Testis (tissue), 3 donors: ENCODE results near the gene ASIC4. TPM values are rescaled to one million over a fixed set of nuclear protein-coding genes. Genes with fewer than 3 reads are reported as not detected.
A peak's percentile ranks its signal among the peaks of the same experiment; 100 is the strongest.

Experiments used
- DNase-seq: peaks from one replicate; pipeline ENCODE4 v3.0.0-alpha.2; 2019
- H3K27ac ChIP-seq, 2 donors: fragments of 200-600 bp; sonication (generic); one replicate each; pipeline ENCODE4 v1.5.1; 2019
- H3K27me3 ChIP-seq: fragments of 200-600 bp; sonication (generic); one replicate; pipeline ENCODE4 v1.5.1; 2019
- H3K36me3 ChIP-seq: fragments of 200-600 bp; sonication (generic); one replicate; pipeline ENCODE4 v1.5.1; 2017; ENCODE audit warnings: low read depth; ENCODE audit errors: missing control alignments
- H3K4me1 ChIP-seq: fragments of 200-600 bp; sonication (generic); one replicate; pipeline ENCODE4 v1.5.1; 2019
- H3K4me3 ChIP-seq, 2 donors: fragments of 200-600 bp; sonication (generic); one replicate each; pipeline ENCODE4 v1.5.1; 2017 to 2019
- H3K9me3 ChIP-seq: fragments of 200-600 bp; sonication (generic); one replicate; pipeline ENCODE4 v1.5.1; 2017
- POLR2A ChIP-seq: fragments of 450-650 bp; IDR thresholded peaks from one replicate; pipeline ENCODE4 v1.6.1; 2017; ENCODE audit warnings: antibody characterized with exemption, mild to moderate bottlenecking, moderate library complexity
- WGBS, 2 donors: methylation state at CpG; one replicate each; pipeline ENCODE4 v1.1.5; 2018; 5-methylcytosine and 5-hydroxymethylcytosine counted together
- intact Hi-C: fragments of 100-400 bp; cut with DNase I; formaldehyde crosslinking; loops from one replicate; pipeline ENCODE4 v1.15.1; 2023; ENCODE audit warnings: low total_unique reads
- polyA plus RNA-seq: library from polyadenylated mRNA; stranded (reverse); fragments of 350-450 nt; fragmentation: Illumina TruSeq; extraction: RNeasy Lipid Tissue Mini Kit (QIAGEN cat#74804); gene quantifications from one replicate; pipeline ENCODE4 v1.2.3, GENCODE V29; 2014; ENCODE audit warnings: low read depth, low replicate concordance; ENCODE audit not compliant: insufficient read depth
- total RNA-seq, 2 donors: library from RNA; depleted of rRNA; stranded (reverse); fragments of >200 nt; gene quantifications; one replicate each; pipeline ENCODE4 v1.2.3, GENCODE V29; 2016
- TF ChIP-seq, protein P1 (sequence below), 3 experiments: fragments of 450-650 bp in 2 of 3; fragments of 200-600 bp in 1 of 3; sonication (generic) in 1 of 3; IDR thresholded peaks; one replicate each; pipeline ENCODE4 v1.5.1; 2016 to 2019; ENCODE audit warnings: antibody characterized with exemption in 3 of 3, mild to moderate bottlenecking in 2 of 3, moderate library complexity in 1 of 3

ASIC4 gene
- total and polyA plus RNA-seq, 3 donors from 2014 or later, result 1.5 to 4.6 (median 2.0) TPM

DNA sequence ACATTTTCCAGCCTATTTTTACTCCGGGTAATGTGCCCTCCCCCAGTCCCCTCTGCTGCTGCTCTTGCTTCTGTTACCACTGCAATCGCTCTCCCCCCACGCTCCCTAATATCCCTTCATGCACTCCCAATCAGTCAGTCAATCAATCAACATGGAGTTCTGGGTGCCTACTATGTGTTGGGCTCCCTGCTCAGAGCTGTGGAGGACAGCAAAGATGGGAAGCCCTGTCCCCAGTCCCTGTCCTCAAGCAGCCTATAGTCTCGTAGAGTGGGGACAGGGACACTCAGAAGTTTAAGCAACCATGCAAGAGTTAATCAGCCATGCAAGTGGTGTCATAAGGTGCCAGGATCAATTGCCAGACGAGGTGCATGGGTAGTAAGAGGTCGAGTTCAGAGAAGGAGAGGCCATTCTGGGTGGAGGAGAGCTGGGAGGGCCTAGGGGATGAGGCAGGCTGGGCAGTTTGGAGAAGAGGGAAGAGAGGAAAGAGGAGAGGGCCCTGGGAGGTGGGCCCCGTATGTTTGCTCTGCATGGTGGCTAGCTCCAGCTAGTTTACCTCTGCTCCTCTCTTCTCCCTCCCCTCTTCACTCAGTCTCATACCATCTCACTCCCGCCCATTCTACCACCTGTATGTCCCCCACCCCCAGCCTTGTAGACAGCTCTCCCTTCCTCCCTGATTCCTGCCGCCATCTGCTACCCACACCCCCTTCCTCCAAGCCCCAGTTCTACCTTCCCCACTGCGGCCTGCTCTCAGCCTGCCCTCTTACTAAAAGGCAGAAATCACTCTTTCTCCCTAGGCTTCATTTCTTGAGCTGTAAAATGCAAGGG, 3.9 kb downstream of the ASIC4 start:
- Histone ChIP-seq H3K4me3 (no peak overlapping the region), H3K36me3 (no peaks in the 10 kb centered on the region), H3K9me3 (no peaks in the 10 kb centered on the region), H3K27me3 (no peaks in the 10 kb centered on the region), H3K4me1 (peaks cover 6% of the 10 kb centered on the region), H3K27ac (no peak overlapping the region)
- 68 to 70% methylated on average over 10 of the region's 10 CpGs for WGBS, 2 donors
- TF ChIP-seq, protein P1, sequence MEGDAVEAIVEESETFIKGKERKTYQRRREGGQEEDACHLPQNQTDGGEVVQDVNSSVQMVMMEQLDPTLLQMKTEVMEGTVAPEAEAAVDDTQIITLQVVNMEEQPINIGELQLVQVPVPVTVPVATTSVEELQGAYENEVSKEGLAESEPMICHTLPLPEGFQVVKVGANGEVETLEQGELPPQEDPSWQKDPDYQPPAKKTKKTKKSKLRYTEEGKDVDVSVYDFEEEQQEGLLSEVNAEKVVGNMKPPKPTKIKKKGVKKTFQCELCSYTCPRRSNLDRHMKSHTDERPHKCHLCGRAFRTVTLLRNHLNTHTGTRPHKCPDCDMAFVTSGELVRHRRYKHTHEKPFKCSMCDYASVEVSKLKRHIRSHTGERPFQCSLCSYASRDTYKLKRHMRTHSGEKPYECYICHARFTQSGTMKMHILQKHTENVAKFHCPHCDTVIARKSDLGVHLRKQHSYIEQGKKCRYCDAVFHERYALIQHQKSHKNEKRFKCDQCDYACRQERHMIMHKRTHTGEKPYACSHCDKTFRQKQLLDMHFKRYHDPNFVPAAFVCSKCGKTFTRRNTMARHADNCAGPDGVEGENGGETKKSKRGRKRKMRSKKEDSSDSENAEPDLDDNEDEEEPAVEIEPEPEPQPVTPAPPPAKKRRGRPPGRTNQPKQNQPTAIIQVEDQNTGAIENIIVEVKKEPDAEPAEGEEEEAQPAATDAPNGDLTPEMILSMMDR (IDR thresholded peaks at IDR 0.05), result no peak
- TF ChIP-seq POLR2A, result no peak
- no peak for DNase-seq
- intact Hi-C loops, result no loop called here

DNA sequence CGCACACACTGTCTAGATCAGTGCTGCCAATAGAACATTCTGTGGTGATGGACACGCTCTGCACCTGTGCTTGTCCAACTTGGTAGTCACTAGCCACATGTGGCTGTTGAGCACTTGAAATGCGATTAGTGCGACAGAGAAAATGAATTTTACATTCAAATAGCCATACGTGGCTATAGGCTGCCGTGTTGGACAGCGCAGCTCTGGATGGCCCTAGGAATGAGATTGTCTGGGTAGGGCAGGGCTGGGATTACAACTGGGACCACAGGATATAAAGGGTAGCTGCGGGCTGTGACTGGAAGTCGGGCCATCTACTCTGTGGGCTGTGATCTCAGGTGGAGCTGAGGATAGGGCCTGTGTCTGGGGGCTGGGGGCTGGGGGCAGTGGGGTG, 5.2 kb downstream of the ASIC4 start:
- H3K27ac ChIP-seq, result no peak overlapping the region
- H3K9me3 ChIP-seq, result no peaks in the 10 kb centered on the region
- peaks cover 11% of the 10 kb centered on the region for H3K4me1 ChIP-seq
- H3K36me3 ChIP-seq, result no peaks in the 10 kb centered on the region
- no peak overlapping the region for H3K4me3 ChIP-seq
- intact Hi-C loops, result no loop called here
- WGBS, 2 donors, result 86 to 90% methylated on average over 9 of the region's 9 CpGs
- DNase-seq, result no peak
- H3K27me3 ChIP-seq, result no peaks in the 10 kb centered on the region
- TF ChIP-seq, protein P1 (IDR thresholded peaks at IDR 0.05), result no peak
- TF ChIP-seq POLR2A, result no peak

DNA sequence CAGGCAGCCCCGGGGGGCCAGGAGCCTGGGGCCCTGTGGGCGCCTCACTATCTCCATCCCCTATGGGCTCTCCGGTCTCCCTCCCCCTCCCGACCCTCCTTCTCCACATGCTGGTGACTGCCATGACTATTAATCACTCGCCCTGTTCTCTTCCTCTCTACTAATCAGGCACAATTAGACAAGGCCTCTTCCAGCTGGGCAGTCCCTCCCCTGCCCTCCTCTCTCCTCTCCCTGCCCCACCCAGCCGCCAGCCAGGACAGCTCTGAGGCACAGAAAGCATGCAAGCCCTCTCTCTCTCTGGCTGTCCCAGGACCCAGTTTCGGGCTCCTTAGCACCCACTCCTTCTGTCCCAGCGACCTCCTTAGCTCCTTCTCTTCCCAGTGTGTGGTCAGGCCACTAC, 5.8 kb downstream of the ASIC4 start:
- Histone ChIP-seq H3K9me3 (no peaks in the 10 kb centered on the region), H3K36me3 (no peaks in the 10 kb centered on the region), H3K4me1 (peaks cover 11% of the 10 kb centered on the region), H3K27me3 (no peaks in the 10 kb centered on the region), H3K27ac (no peak overlapping the region), H3K4me3 (no peak overlapping the region)
- intact Hi-C loops, result loop anchor here (10.0 kb wide), 1 partner anchor 45 kb away; no protein-coding TSS in a partner anchor
- 78 to 79% methylated on average over 8 of the region's 8 CpGs for WGBS, 2 donors
- TF ChIP-seq, protein P1 (IDR thresholded peaks at IDR 0.05), result no peak
- no peak for TF ChIP-seq POLR2A
- DNase-seq, result no peak

DNA sequence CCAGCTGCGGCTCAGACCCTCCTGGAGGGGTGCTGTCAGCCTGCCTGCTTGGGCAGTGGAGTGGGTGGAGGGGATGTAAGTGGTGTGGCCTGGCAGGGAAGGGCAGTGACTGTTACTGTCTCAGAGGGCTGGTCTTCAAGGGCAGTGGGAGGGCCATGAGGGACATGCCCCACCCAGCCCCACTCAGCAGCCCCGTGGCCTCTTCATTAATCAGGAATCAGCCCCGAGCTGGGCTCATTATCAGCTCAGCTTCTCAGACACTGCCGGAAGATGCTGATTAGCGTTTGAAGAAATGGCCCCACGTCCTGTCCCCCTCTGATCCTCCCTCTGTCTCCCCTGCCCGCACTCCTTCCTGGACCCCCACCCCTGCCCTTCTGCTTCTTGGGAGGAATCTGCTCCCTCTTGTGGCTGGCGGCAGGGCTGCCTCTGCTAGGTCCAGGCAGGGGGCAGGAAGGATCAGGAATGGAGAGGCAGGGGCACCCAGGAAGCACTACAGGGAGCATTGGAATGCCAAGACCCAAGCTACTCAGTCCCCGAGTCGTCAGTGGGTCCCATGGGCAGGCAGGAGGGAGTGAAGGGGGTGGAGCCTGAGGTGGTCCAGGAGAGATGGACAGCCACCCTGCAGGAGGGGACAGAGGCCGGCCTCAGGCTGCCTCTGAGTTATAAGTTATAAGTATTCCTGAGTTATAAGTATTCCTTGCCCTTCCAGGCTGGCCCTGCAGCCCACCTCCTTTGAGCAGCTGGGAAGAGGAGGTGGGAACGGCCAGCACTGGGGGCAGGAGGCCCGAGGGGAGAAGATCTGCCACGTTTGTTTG, 7.0 kb downstream of the ASIC4 start:
- intact Hi-C loops, result loop anchor here (10.0 kb wide), 1 partner anchor 46 kb away; no protein-coding TSS in a partner anchor
- WGBS, 2 donors, result 26 to 35% methylated on average over 13 to 14 of the region's 14 CpGs

More for the DNA sequence above, 7.0 kb downstream of the ASIC4 start:
- DNase-seq, result peak; percentile 71
- TF ChIP-seq, protein P1 (IDR thresholded peaks at IDR 0.05), result peak; percentile 49 to 61 (median 57)
- TF ChIP-seq POLR2A, result no peak
- no peak overlapping the region for H3K4me3 ChIP-seq
- H3K27ac ChIP-seq, result no peak overlapping the region
- no peaks in the 10 kb centered on the region for H3K27me3 ChIP-seq
- H3K36me3 ChIP-seq, result no peaks in the 10 kb centered on the region
- H3K4me1 ChIP-seq, result peaks cover 11% of the 10 kb centered on the region
- H3K9me3 ChIP-seq, result no peaks in the 10 kb centered on the region
